Neural cell (in vitro differentiated cells): ENCODE measurements around the gene RASAL2. TPM values are rescaled to one million over a fixed set of nuclear protein-coding genes. Genes with fewer than 3 reads are reported as not detected.

Source experiments
- H2AFZ ChIP-seq: fragments of 200-600, 300-800 bp; sonication (generic), shearing (Covaris generic); 2 replicates; pipeline ENCODE4 v1.6.0; 2014; ENCODE audit warnings: low read depth, mild to moderate bottlenecking, antibody characterized with exemption, low read length, moderate library complexity
- H3F3A ChIP-seq: fragments of 200-600 bp; shearing (Covaris generic); 2 replicates; pipeline ENCODE4 v1.6.1; 2016; ENCODE audit warnings: mild to moderate bottlenecking, moderate library complexity, mixed read lengths, antibody characterized with exemption, low read length; ENCODE audit not compliant: insufficient read depth, poor library complexity, severe bottlenecking
- H3K27ac ChIP-seq: fragments of 200-600, 300-800 bp; sonication (generic), shearing (Covaris generic); 2 replicates; pipeline ENCODE4 v1.5.1; 2014; ENCODE audit warnings: mild to moderate bottlenecking, low read length, moderate library complexity
- H3K27me3 ChIP-seq: fragments of 300-800, 200-600 bp; sonication (generic), shearing (Covaris generic); 2 replicates; pipeline ENCODE4 v1.6.0; 2014; ENCODE audit warnings: mild to moderate bottlenecking, low read depth, low read length, moderate library complexity; ENCODE audit not compliant: insufficient read depth
- H3K36me3 ChIP-seq: fragments of 300-800, 200-600 bp; sonication (generic), shearing (Covaris generic); 2 replicates; pipeline ENCODE4 v1.5.1; 2014; ENCODE audit warnings: mild to moderate bottlenecking, antibody characterized with exemption, low read length, moderate library complexity; ENCODE audit not compliant: insufficient read depth
- H3K4me2 ChIP-seq: fragments of 300-800, 200-600 bp; sonication (generic), shearing (Covaris generic); 2 replicates; pipeline ENCODE4 v1.6.0; 2014; ENCODE audit warnings: mild to moderate bottlenecking, low read length
- H3K4me3 ChIP-seq: fragments of 300-800, 200-600 bp; sonication (generic), shearing (Covaris generic); 2 replicates; pipeline ENCODE4 v1.5.1; 2014; ENCODE audit warnings: mild to moderate bottlenecking, low read length, moderate library complexity
- H3K79me2 ChIP-seq: fragments of 200-600 bp; shearing (Covaris generic); replicated peaks from 2 replicates; pipeline ENCODE4 v1.6.0; 2014; ENCODE audit warnings: mild to moderate bottlenecking, low read length, moderate library complexity; ENCODE audit not compliant: insufficient read depth
- H3K9ac ChIP-seq: fragments of 300-800, 200-600 bp; sonication (generic), shearing (Covaris generic); 2 replicates; pipeline ENCODE4 v1.6.1; 2016; ENCODE audit warnings: mild to moderate bottlenecking, low read length, mixed read lengths
- H3K9me2 ChIP-seq: fragments of 200-600 bp; shearing (Covaris generic); 2 replicates; pipeline ENCODE4 v1.6.1; 2016; ENCODE audit warnings: mild to moderate bottlenecking, low read length, mixed read lengths; ENCODE audit not compliant: insufficient read depth
- H3K9me3 ChIP-seq: fragments of 200-600, 300-800 bp; sonication (generic), shearing (Covaris generic); 2 replicates; pipeline ENCODE4 v1.6.1; 2016; ENCODE audit warnings: mild to moderate bottlenecking, mixed run types, low read length, moderate library complexity, mixed read lengths
- H4K20me1 ChIP-seq: fragments of 200-600 bp; shearing (Covaris generic); 2 replicates; pipeline ENCODE4 v1.6.1; 2016; ENCODE audit warnings: mild to moderate bottlenecking, mixed run types; ENCODE audit not compliant: insufficient read depth
- CTCF ChIP-seq: fragments of 450-650 bp; IDR thresholded peaks from 2 replicates; pipeline ENCODE4 v1.5.1; 2014; ENCODE audit warnings: antibody characterized with exemption, mild to moderate bottlenecking, moderate library complexity; ENCODE audit not compliant: poor library complexity, severe bottlenecking
- EP300 ChIP-seq: fragments of 450-650 bp; conservative IDR thresholded peaks from 2 replicates; pipeline ENCODE4 v1.6.1; 2014; ENCODE audit warnings: antibody characterized with exemption, mild to moderate bottlenecking, moderate library complexity; ENCODE audit not compliant: poor library complexity, severe bottlenecking
- EZH2 ChIP-seq: fragments of 200-600, 300-800 bp; shearing (Covaris generic), sonication (generic); IDR thresholded peaks from 2 replicates; pipeline ENCODE4 v1.6.1; 2014; ENCODE audit warnings: antibody characterized with exemption, low read length, borderline replicate concordance, mild to moderate bottlenecking; ENCODE audit not compliant: insufficient read depth, poor library complexity, severe bottlenecking
- MXI1 ChIP-seq: fragments of 450-650 bp; conservative IDR thresholded peaks from 2 replicates; pipeline ENCODE4 v1.6.1; 2014; ENCODE audit warnings: antibody characterized with exemption, mild to moderate bottlenecking; ENCODE audit not compliant: poor library complexity, severe bottlenecking
- POLR2AphosphoS5 ChIP-seq: IDR thresholded peaks from 2 replicates; pipeline ENCODE4 v1.6.1; 2012
- RAD21 ChIP-seq: fragments of 450-650 bp; conservative IDR thresholded peaks from 2 replicates; pipeline ENCODE4 v1.6.1; 2014; ENCODE audit warnings: antibody characterized with exemption, mild to moderate bottlenecking, moderate library complexity
- REST ChIP-seq: IDR thresholded peaks from 2 replicates; pipeline ENCODE4 v1.6.1; 2012; ENCODE audit warnings: borderline replicate concordance
- SMC3 ChIP-seq: fragments of 450-650 bp; conservative IDR thresholded peaks from 2 replicates; pipeline ENCODE4 v1.6.1; 2014; ENCODE audit warnings: antibody characterized with exemption, mild to moderate bottlenecking, moderate library complexity; ENCODE audit not compliant: poor library complexity
- TAF1 ChIP-seq: IDR thresholded peaks from 2 replicates; pipeline ENCODE4 v1.6.1; 2012; ENCODE audit warnings: low read depth
- polyA plus RNA-seq: library from polyadenylated mRNA; depleted of rRNA; stranded (reverse); fragments of >200 nt; gene quantifications from 2 replicates; pipeline ENCODE4 v1.2.3, GENCODE V29; 2014

Gene RASAL2
- polyA plus RNA-seq, 1 donor from 2014 or later = 73.3 TPM

DNA sequence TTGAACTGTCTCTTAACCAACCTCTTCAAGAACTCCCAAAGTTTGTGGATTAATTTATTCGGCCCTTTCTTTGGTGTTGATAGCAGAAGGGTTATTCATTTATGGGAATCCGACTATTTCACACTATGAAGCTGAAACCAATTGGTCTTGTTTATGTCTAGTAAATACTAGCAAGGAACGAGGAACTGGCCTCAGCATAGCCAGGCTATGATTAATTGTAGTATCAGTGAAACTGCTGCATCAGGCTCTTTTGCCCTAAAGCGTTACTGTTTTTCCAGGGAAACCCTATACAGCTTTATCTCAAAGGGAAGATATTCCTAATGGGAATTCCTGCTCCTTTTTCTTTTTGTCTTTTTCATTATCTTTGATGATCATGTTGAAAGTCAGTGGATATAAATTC is 367.8 kb downstream of the RASAL2 start:
- Histone ChIP-seq H3K9ac (no peak overlapping the region), H3K27ac (no peak overlapping the region), H4K20me1 (no peaks in the 10 kb centered on the region), H3K36me3 (peaks cover 17% of the 10 kb centered on the region), H3K4me3 (no peak overlapping the region), H3F3A (no peaks in the 10 kb centered on the region), H3K79me2 (no peaks in the 10 kb centered on the region), H3K9me2 (no peaks in the 10 kb centered on the region), H3K4me2 (no peak overlapping the region), H3K27me3 (no peaks in the 10 kb centered on the region), H3K9me3 (no peaks in the 10 kb centered on the region), H2AFZ (no peak overlapping the region)
- TF ChIP-seq EP300 (no peak), EZH2 (no peak), REST (no peak), RAD21 (no peak), CTCF (no peak), SMC3 (no peak), MXI1 (no peak), POLR2AphosphoS5 (no peak), TAF1 (no peak)

DNA sequence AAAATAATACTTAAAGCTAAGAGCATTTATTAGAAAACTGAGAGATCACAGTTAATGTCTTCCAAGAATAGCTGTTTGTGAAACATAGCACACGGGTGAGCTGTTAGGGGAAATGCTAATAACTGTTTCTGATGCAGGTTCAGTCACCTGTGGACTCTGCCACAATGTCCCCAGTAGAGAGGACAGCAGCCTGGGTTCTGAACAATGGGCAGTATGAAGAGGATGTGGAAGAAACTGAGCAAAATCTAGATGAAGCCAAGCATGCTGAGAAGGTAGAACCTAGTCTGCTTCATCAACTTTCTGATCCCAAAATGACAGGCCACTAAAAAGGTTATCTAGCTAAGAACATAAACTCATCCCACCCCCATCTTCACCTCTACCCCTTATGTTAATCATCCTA is 370.2 kb downstream of the RASAL2 start:
- Histone ChIP-seq H4K20me1 (no peaks in the 10 kb centered on the region), H3K27ac (no peak overlapping the region), H3K4me2 (no peak overlapping the region), H3K4me3 (no peak overlapping the region), H2AFZ (no peak overlapping the region), H3K36me3 (peaks cover 13% of the 10 kb centered on the region), H3F3A (no peaks in the 10 kb centered on the region), H3K79me2 (no peaks in the 10 kb centered on the region), H3K9me2 (no peaks in the 10 kb centered on the region), H3K9ac (no peak overlapping the region), H3K9me3 (no peaks in the 10 kb centered on the region), H3K27me3 (no peaks in the 10 kb centered on the region)
- TF ChIP-seq EP300 = no peak
- TF ChIP-seq SMC3 = no peak
- no peak for TF ChIP-seq TAF1
- TF ChIP-seq REST = no peak
- TF ChIP-seq RAD21 = no peak
- no peak for TF ChIP-seq POLR2AphosphoS5
- TF ChIP-seq EZH2 = no peak
- no peak for TF ChIP-seq CTCF
- no peak for TF ChIP-seq MXI1
